ENCODE results near the gene PCDHB13.

GRCh38 chr5:141208478-141208877 is 5.2 kb upstream of the PCDHB13 start, which contains the start of gene PCDHB12:
- no peak for TF ChIP-seq POLR2AphosphoS5 (IDR thresholded peaks at IDR 0.05; ENCODE audit: low read depth, low read length)
- TF ChIP-seq SIN3A (IDR thresholded peaks at IDR 0.05; ENCODE audit: borderline replicate concordance, insufficient read depth, low read length): no peak
- TF ChIP-seq TAF1 (IDR thresholded peaks at IDR 0.05; ENCODE audit: borderline replicate concordance, insufficient read depth, low read length): no peak
- no peak for TF ChIP-seq REST (IDR thresholded peaks at IDR 0.05; ENCODE audit: insufficient read depth in 1 of 2, low read depth in 2 of 2, low read length in 2 of 2)
